Fibroblast of skin of left biceps (primary cell): Measurements from ENCODE around the gene RBM42.

Experiments used
- DNase-seq, 2 experiments: peaks; one replicate each; pipeline ENCODE4 v3.0.0-alpha.2; 2013; ENCODE audit warnings: low read depth in 2 of 2

Gene RBM42

GRCh38 chr19:35620001-35620400 is 8.8 kb upstream of the RBM42 start:
- DNase-seq: no peak

GRCh38 chr19:35621708-35622107 is 7.1 kb upstream of the RBM42 start:
- no peak for DNase-seq

- no peak for DNase-seq
Measured at GRCh38 chr19:35622750-35623149, 6.1 kb upstream of the RBM42 start.

GRCh38 chr19:35623327-35624010 is 5.4 kb upstream of the RBM42 start:
- DNase-seq: no peak

- no peak for DNase-seq
Measured at GRCh38 chr19:35628264-35628564, 622 bp upstream of the RBM42 start.

GRCh38 chr19:35629332-35629633 is 447 bp downstream of the RBM42 start:
- no peak for DNase-seq

GRCh38 chr19:35633727-35634440 is 5.0 kb downstream of the RBM42 start:
- DNase-seq: no peak

- no peak for DNase-seq
Measured at GRCh38 chr19:35636651-35637050, 7.8 kb downstream of the RBM42 start.

- no peak for DNase-seq
Measured at GRCh38 chr19:35637165-35637564, 8.3 kb downstream of the RBM42 start.

- DNase-seq: no peak
Measured at GRCh38 chr19:35639321-35639639, 10.4 kb downstream of the RBM42 start.

- DNase-seq: no peak
Measured at GRCh38 chr19:35639863-35640262, 11.0 kb downstream of the RBM42 start.

- no peak for DNase-seq
Measured at GRCh38 chr19:35641515-35642151, 12.8 kb downstream of the RBM42 start, which contains the start of gene ETV2. Gene ETV2 (plus strand): TSS chr19:35641745. CDS start chr19:35642461, 716 bp downstream.

GRCh38 chr19:35642312-35642711 is 13.5 kb downstream of the RBM42 start:
- no peak for DNase-seq

GRCh38 chr19:35642798-35643254 is 14.0 kb downstream of the RBM42 start:
- no peak for DNase-seq

- peak; percentile 45 to 51 for DNase-seq
Measured at GRCh38 chr19:35643255-35644205, 14.7 kb downstream of the RBM42 start.

GRCh38 chr19:35644206-35644986 is 15.6 kb downstream of the RBM42 start:
- DNase-seq: peak; percentile 70 to 73

GRCh38 chr19:35644987-35645679 is 16.3 kb downstream of the RBM42 start:
- no peak for DNase-seq

- DNase-seq: no peak
Measured at GRCh38 chr19:35645680-35646511, 17.1 kb downstream of the RBM42 start.

- peak; percentile 87 to 88 for DNase-seq
Measured at GRCh38 chr19:35648017-35648961, 19.5 kb downstream of the RBM42 start, which contains the start of gene COX6B1. Gene COX6B1 (plus strand): TSS chr19:35648323. CDS start chr19:35651244, 2,921 bp downstream.
